GM12878 (cell line): ENCODE data around the gene APBB1IP. TPM values are rescaled to one million over a fixed set of nuclear protein-coding genes. Genes with fewer than 3 reads are reported as not detected.

Experiments
- ATAC-seq: fragments of 200-7000 bp; cut with Tn5 transposase; 3 replicates; pipeline ENCODE4 v1.9.1; 2020; ENCODE audit warnings: mild to moderate bottlenecking, moderate library complexity
- BruUV-seq: library from RNA; stranded (reverse); fragments of 400-500 nt; replicated peaks from 2 replicates; lab custom pipeline; 2021; lab: Mats Ljungman, UMichigan
- CTCF ChIA-PET: fragments of 300-600 bp; sonication (Branson Sonifier 250); formaldehyde crosslinking; extraction: SDS; loops from one replicate; lab custom pipeline; 2021; ENCODE audit warnings: inconsistent platforms; lab: Yijun Ruan, JAX
- POLR2A ChIA-PET: fragments of 350-600 bp; formaldehyde crosslinking; extraction: SDS; loops from one replicate; lab custom pipeline; 2021; ENCODE audit warnings: inconsistent platforms; lab: Charles Lee
- RAD21 ChIA-PET: fragments of 300-600 bp; sonication (Branson Sonifier 250); formaldehyde crosslinking; loops from one replicate; lab custom pipeline; 2023; ENCODE audit warnings: antibody characterized with exemption; ENCODE audit not compliant: unreplicated experiment; lab: Charles Lee
- SMC1A ChIA-PET: fragments of 300-600 bp; sonication (Branson Sonifier 250); formaldehyde crosslinking; loops from one replicate; lab custom pipeline; 2023; ENCODE audit not compliant: unreplicated experiment, uncharacterized antibody; lab: Charles Lee
- DNase-seq: peaks from one replicate; pipeline ENCODE4 v3.0.0-alpha.2; 2011; ENCODE audit warnings: low read depth, low spot score
- FAIRE-seq: peaks from 3 replicates; lab custom pipeline; 2011; peaks lifted over from hg19 to GRCh38; lab: Jason Lieb, UNC
- H2AFZ ChIP-seq: 2 replicates; pipeline ENCODE4 v1.6.0; 2011; ENCODE audit warnings: low read depth, low read length, control low read depth; ENCODE audit not compliant: control insufficient read depth
- H3K27ac ChIP-seq: 2 replicates; pipeline ENCODE4 v1.5.1; 2011; ENCODE audit warnings: control low read depth; ENCODE audit not compliant: control insufficient read depth, insufficient read depth
- H3K27me3 ChIP-seq, 2 experiments: replicated peaks in 1 of 2; 2 replicates each; pipeline versions ENCODE4 v1.6.0 to v1.6.1; 2011; ENCODE audit warnings: low read length in 1 of 2; ENCODE audit not compliant: control insufficient read depth in 2 of 2, insufficient read depth in 2 of 2
- H3K36me3 ChIP-seq, 2 experiments: 2 replicates each; pipeline ENCODE4 v1.5.1; 2011; ENCODE audit warnings: low read length in 1 of 2; ENCODE audit not compliant: control insufficient read depth in 2 of 2, insufficient read depth in 2 of 2
- H3K4me1 ChIP-seq: 2 replicates; pipeline ENCODE4 v1.6.1; 2011; ENCODE audit warnings: mild to moderate bottlenecking, low read length, moderate library complexity, mixed read lengths; ENCODE audit not compliant: control insufficient read depth, insufficient read depth
- H3K4me2 ChIP-seq: 2 replicates; pipeline ENCODE4 v1.6.0; 2011; ENCODE audit warnings: control low read depth; ENCODE audit not compliant: control insufficient read depth, insufficient read depth
- H3K4me3 ChIP-seq: fragments of 200-600 bp; sonication (generic); 2 replicates; pipeline ENCODE4 v1.5.1; 2016
- H3K79me2 ChIP-seq: 2 replicates; pipeline ENCODE4 v1.6.0; 2011; ENCODE audit warnings: low read length; ENCODE audit not compliant: control insufficient read depth, insufficient read depth
- H3K9ac ChIP-seq: 2 replicates; pipeline ENCODE4 v1.8.0; 2011; ENCODE audit warnings: low read length, control low read depth, mixed read lengths; ENCODE audit not compliant: control insufficient read depth, insufficient read depth
- H3K9me3 ChIP-seq: replicated peaks from 3 replicates; pipeline ENCODE4 v1.5.1; 2011; ENCODE audit warnings: mild to moderate bottlenecking, low read length; ENCODE audit not compliant: control insufficient read depth, insufficient read depth
- H4K20me1 ChIP-seq: 2 replicates; pipeline ENCODE4 v1.6.0; 2011; ENCODE audit not compliant: control insufficient read depth, insufficient read depth
- BCL3 ChIP-seq: IDR thresholded peaks from 2 replicates; pipeline ENCODE4 v1.6.1; 2011; ENCODE audit warnings: borderline replicate concordance, low read depth, mild to moderate bottlenecking, moderate library complexity, low read length; ENCODE audit not compliant: insufficient read depth, poor library complexity, severe bottlenecking
- BMI1 ChIP-seq: fragments of 450-650 bp; IDR thresholded peaks from 2 replicates; pipeline ENCODE4 v1.6.1; 2016; ENCODE audit warnings: mild to moderate bottlenecking, moderate library complexity, borderline replicate concordance
- CBX5 ChIP-seq: sonication (generic); IDR thresholded peaks from 2 replicates; pipeline ENCODE4 v1.6.1; 2016; ENCODE audit warnings: low read depth, moderate library complexity, mild to moderate bottlenecking, inconsistent platforms
- GATAD2B ChIP-seq: fragments of 450-650 bp; conservative IDR thresholded peaks from 2 replicates; pipeline ENCODE4 v1.6.1; 2017; ENCODE audit warnings: low read depth, mild to moderate bottlenecking, moderate library complexity
- HCFC1 ChIP-seq: fragments of 150-350 bp; IDR thresholded peaks from 2 replicates; pipeline ENCODE4 v1.6.1; 2014; ENCODE audit warnings: low read length
- KLF5 ChIP-seq: fragments of 450-650 bp; IDR thresholded peaks from 2 replicates; pipeline ENCODE4 v1.6.1; 2014; ENCODE audit warnings: mild to moderate bottlenecking; ENCODE audit not compliant: partially characterized antibody
- NR2C1 ChIP-seq: fragments of 450-650 bp; IDR thresholded peaks from 2 replicates; pipeline ENCODE4 v1.6.1; 2017; ENCODE audit warnings: antibody characterized with exemption, mild to moderate bottlenecking, moderate library complexity
- NR2C2 ChIP-seq: IDR thresholded peaks from 2 replicates; pipeline ENCODE4 v1.6.1; 2011; ENCODE audit warnings: borderline replicate concordance, low read depth; ENCODE audit not compliant: control insufficient read depth, insufficient read length
- RAD51 ChIP-seq: fragments of 450-650 bp; IDR thresholded peaks from 2 replicates; pipeline ENCODE4 v1.6.1; 2016; ENCODE audit warnings: moderate library complexity, mild to moderate bottlenecking, inconsistent platforms
- RBBP5 ChIP-seq: fragments of 200-600 bp; sonication (generic); conservative IDR thresholded peaks from 2 replicates; pipeline ENCODE4 v1.6.1; 2016
- RCOR1 ChIP-seq: conservative IDR thresholded peaks from 2 replicates; pipeline ENCODE4 v1.6.1; 2012; ENCODE audit warnings: low read depth, low read length, improper control_type of control experiment
- SMAD5 ChIP-seq: IDR thresholded peaks from 2 replicates; pipeline ENCODE4 v1.6.1; 2016; ENCODE audit warnings: antibody characterized with exemption, low read depth
- SREBF1 ChIP-seq: IDR thresholded peaks from 2 replicates; pipeline ENCODE4 v1.6.1; 2012; ENCODE audit warnings: mild to moderate bottlenecking, low read length
- TCF12 ChIP-seq: IDR thresholded peaks from 2 replicates; pipeline ENCODE4 v1.6.1; 2011; ENCODE audit warnings: low read depth, mild to moderate bottlenecking, low read length
- ZNF592 ChIP-seq: fragments of 450-650 bp; IDR thresholded peaks from 2 replicates; pipeline ENCODE4 v1.6.1; 2017; ENCODE audit warnings: mild to moderate bottlenecking, moderate library complexity
- ZSCAN29 ChIP-seq: fragments of 450-650 bp; IDR thresholded peaks from 2 replicates; pipeline ENCODE4 v1.6.1; 2017; ENCODE audit warnings: mild to moderate bottlenecking, moderate library complexity
- WGBS: methylation state at CpG from one replicate; pipeline ENCODE4 v1.1.6; 2016; ENCODE audit warnings: low lambda C conversion rate; ENCODE audit not compliant: insufficient replicate concordance, insufficient coverage; ENCODE audit errors: missing lambda C conversion rate; 5-methylcytosine and 5-hydroxymethylcytosine counted together
- in situ Hi-C: fragments of 300-500 bp; cut with MboI; formaldehyde crosslinking; loops from 9 replicates; pipeline ENCODE4 v1.14.3; 2018; ENCODE audit warnings: mixed read lengths
- intact Hi-C: fragments of 100-400 bp; cut with micrococcal nuclease; formaldehyde crosslinking; loops from one replicate; pipeline ENCODE4 v1.14.2; 2022; ENCODE audit not compliant: unreplicated experiment
- polyA plus RNA-seq, 11 experiments: library from polyadenylated mRNA; depleted of rRNA in 4 of 11; unstranded in 6 of 11; stranded (reverse) in 5 of 11; fragments of >200 nt; fragmentation: Nextera tagmentation in 4 of 11; fragmentation: Illumina TruSeq in 1 of 11; extraction: Ambion mirVana in 4 of 11; extraction: Trizol in 1 of 11; gene quantifications; 1 replicate in 1 of 11; 2 replicates in 10 of 11; pipeline versions ENCODE4 v1.2.1 to v1.2.3, GENCODE V29; 2011 to 2016; ENCODE audit warnings: inconsistent platforms in 2 of 11, missing spikeins in 2 of 11, low read depth in 1 of 11
- total RNA-seq, 4 experiments: library from RNA; depleted of rRNA in 3 of 4; stranded (reverse); fragments of >200 nt in 3 of 4; fragmentation: Illumina TruSeq in 1 of 4; extraction: Trizol in 1 of 4; gene quantifications; 2 replicates each; pipeline versions ENCODE4 v1.2.1 to v1.2.3, GENCODE V29; 2013 to 2021
- TF ChIP-seq, protein P1 (sequence below): IDR thresholded peaks from 2 replicates; pipeline ENCODE4 v1.6.1; 2011; ENCODE audit warnings: low read depth, mild to moderate bottlenecking, low read length, moderate library complexity, borderline replicate concordance; ENCODE audit errors: extremely low read depth

The APBB1IP gene
- total and polyA plus RNA-seq, 10 of the 15 experiments (the other 5 are each of a cell fraction or from before 2014, with no cell fraction given), result 7.3 to 67.4 (median 19.9) TPM

DNA sequence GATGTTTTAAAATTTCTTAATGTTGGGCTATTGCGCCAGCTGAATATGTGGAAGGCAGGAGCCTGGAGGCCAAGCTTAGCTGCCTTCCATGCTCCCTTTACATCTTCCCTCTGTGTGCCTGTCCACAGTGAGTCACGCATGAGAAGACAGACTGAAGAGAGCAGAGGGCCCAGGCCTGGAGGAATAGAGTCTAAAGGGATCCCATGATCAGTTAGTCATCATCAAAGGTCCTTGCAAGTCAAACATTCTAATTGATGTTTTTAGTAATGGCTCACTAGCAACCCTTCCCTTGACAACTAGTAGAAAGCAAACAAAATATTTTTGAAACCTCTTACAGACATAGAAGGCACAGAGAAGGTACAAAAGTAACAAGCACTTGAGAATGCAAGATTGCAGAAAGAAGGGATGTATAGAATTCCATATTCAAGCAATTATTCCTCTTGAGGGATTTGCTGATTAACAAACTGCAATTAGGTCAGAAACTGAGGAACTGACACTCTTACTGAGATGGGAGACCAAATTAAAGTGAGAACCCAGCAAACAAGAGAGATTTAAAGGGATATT is 30.7 kb upstream of the APBB1IP start:
- no peak overlapping the region for H3K4me2 ChIP-seq
- H3K36me3 ChIP-seq, result no peaks in the 10 kb centered on the region
- ATAC-seq, result peak; percentile 21; the same call in 2 of the 3 replicates
- peaks cover 19% of the 10 kb centered on the region for H3K4me1 ChIP-seq
- no peaks in the 10 kb centered on the region for H4K20me1 ChIP-seq
- no peak for DNase-seq
- no peak overlapping the region for H3K4me3 ChIP-seq
- RAD21 ChIA-PET, result interaction anchor here (3.0 kb wide), 1 partner anchor 149 kb away, joined by 11 read pairs; no protein-coding TSS in a partner anchor
- TF ChIP-seq RBBP5, result no peak
- TF ChIP-seq BMI1, result no peak
- TF ChIP-seq SREBF1, result no peak
- TF ChIP-seq NR2C2, result no peak
- TF ChIP-seq, protein P1, sequence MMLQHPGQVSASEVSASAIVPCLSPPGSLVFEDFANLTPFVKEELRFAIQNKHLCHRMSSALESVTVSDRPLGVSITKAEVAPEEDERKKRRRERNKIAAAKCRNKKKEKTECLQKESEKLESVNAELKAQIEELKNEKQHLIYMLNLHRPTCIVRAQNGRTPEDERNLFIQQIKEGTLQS, result no peak
- TF ChIP-seq RAD51, result no peak
- no peak for TF ChIP-seq KLF5
- TF ChIP-seq TCF12, result no peak
- TF ChIP-seq BCL3, result no peak
- no peak for TF ChIP-seq NR2C1
- no peak for TF ChIP-seq RCOR1
- TF ChIP-seq SMAD5, result no peak
- no peak for TF ChIP-seq HCFC1
- no peak for TF ChIP-seq CBX5
- no peak for TF ChIP-seq ZSCAN29
- TF ChIP-seq GATAD2B, result no peak
- TF ChIP-seq ZNF592, result no peak
- CTCF ChIA-PET, result interaction anchor here (0.6 to 2.7 kb wide), 4 partner anchors 28 to 747 kb away, joined by 3 to 9 read pairs (median 3); no protein-coding TSS in a partner anchor
- FAIRE-seq, result no peak
- POLR2A ChIA-PET, result interaction anchor here (1.4 kb wide), 1 partner anchor 23 kb away, joined by 8 read pairs; no protein-coding TSS in a partner anchor
- H3K9ac ChIP-seq, result no peak overlapping the region
- no peaks in the 10 kb centered on the region for H3K9me3 ChIP-seq
- intact Hi-C loops (no loop called here), in situ Hi-C loops (no loop called here)
- 63% methylated on average over 2 of the region's 2 CpGs for whole genome bisulfite sequencing
- no TSS peak for BruUV-seq
- no peaks in the 10 kb centered on the region for H3K27me3 ChIP-seq
- H3K27ac ChIP-seq, result no peak overlapping the region
- H2AFZ ChIP-seq, result peak overlapping the region; percentile 21; the same call in 1 of the 2 replicates
- H3K79me2 ChIP-seq, result no peaks in the 10 kb centered on the region
- SMC1A ChIA-PET, result interaction anchor here (0.8 to 10.0 kb wide), 7 partner anchors 10 to 1838 kb away, joined by 3 to 69 read pairs (median 8); no protein-coding TSS in a partner anchor
